Keratinocyte (primary cell): ENCODE data around the gene PRPF6.

ENCODE experiments used
- CTCF ChIP-seq, 3 experiments: IDR thresholded peaks in 1 of 3; conservative IDR thresholded peaks in 1 of 3; optimal IDR thresholded peaks in 1 of 3; 2 replicates in 2 of 3; 3 replicates in 1 of 3; pipeline versions ENCODE3 to v1.5.1; 2011; ENCODE audit warnings: low read length in 3 of 3, mild to moderate bottlenecking in 3 of 3, moderate library complexity in 2 of 3, control low read depth in 1 of 3, inconsistent platforms in 1 of 3; ENCODE audit not compliant: insufficient read depth in 2 of 3; ENCODE audit errors: extremely low read depth in 1 of 3
- EZH2 ChIP-seq: IDR thresholded peaks from one replicate; pipeline ENCODE4 v1.6.1; 2012; ENCODE audit warnings: inconsistent platforms, mild to moderate bottlenecking, low read length, moderate library complexity

GRCh38 chr20:63943808-63944077 lies 37.2 kb upstream of the PRPF6 start:
- TF ChIP-seq CTCF (optimal IDR thresholded peaks at IDR 0.05 in 1 of 3, IDR thresholded peaks at IDR 0.05 in 1 of 3, conservative IDR thresholded peaks at IDR 0.05 in 1 of 3; ENCODE audit: extremely low read depth in 1 of 3, insufficient read depth in 2 of 3, low read length in 3 of 3) = no peak
- TF ChIP-seq EZH2 = no peak
